ENCODE measurements around the gene CYP4F3. TPM values are rescaled to one million over a fixed set of nuclear protein-coding genes. Genes with fewer than 3 reads are reported as not detected.
"Not testable (repeated sequence)": the region's sequence is repeated elsewhere in the genome, so short reads cannot be mapped to it uniquely, and the experiment has no call there.

CYP4F3 gene, protein sequence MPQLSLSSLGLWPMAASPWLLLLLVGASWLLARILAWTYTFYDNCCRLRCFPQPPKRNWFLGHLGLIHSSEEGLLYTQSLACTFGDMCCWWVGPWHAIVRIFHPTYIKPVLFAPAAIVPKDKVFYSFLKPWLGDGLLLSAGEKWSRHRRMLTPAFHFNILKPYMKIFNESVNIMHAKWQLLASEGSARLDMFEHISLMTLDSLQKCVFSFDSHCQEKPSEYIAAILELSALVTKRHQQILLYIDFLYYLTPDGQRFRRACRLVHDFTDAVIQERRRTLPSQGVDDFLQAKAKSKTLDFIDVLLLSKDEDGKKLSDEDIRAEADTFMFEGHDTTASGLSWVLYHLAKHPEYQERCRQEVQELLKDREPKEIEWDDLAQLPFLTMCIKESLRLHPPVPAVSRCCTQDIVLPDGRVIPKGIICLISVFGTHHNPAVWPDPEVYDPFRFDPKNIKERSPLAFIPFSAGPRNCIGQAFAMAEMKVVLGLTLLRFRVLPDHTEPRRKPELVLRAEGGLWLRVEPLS
- total RNA-seq (ENCODE audit: insufficient read depth, low replicate concordance), result 0.96 TPM

DNA sequence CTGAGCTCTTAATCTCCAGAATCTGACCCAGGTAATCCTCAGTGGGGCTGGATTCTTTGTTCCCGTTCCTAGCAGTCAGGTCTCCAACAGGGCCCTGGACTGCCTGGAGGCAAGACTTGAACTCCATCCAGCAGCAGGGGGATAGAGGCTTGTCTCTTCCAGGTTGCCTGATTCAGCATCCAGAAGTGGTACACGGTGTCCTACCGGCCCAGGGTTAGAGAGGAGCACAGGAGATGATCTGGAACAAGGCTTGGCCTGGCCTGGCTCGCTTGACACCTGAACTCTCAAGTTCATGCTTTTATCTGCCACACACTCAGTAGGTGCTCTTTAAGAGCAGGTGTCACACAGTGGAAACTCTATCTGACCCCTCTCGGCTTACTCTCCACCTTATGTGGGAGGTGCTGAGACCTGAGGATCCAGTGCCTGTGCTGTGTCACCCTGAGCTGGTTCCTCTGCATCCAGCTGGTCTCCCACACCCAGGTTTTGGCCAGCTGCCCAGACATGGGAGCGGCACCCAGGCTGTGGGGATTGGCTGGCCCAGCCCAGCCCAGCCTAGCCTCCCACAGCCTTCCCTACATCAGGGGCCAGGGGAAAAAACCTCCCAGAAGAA is at the start of gene CYP4F3:
Gene CYP4F3, plus strand, starts transcription at position 604 of the 610 bp plus-strand sequence. CDS start 519 bp downstream, outside the sequence.
- DNase-seq (ENCODE audit: low spot score), result peak; percentile 57

GRCh38 chr19:15591796-15592195 is 48.9 kb upstream of the CYP4F3 start:
- no peak for DNase-seq (ENCODE audit: low spot score)

DNA sequence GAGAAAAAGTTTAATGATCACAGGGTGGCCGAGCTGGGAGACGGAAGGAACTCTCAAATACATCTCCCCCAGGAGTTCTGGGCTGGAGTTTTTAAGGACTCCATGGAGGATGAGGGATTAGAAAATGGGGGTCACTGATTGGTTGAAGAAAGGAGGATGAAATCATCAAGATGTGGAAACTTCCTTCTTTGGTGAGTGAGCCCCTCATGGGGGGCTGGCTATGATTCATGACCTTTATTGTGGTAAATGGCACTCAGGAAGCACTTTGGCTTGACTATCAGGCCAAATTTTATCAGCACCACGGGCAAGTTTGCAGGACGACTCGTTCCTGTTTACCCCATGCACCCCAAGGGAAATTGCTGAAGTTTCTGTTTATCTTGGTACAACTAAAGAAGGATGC is 48.2 kb upstream of the CYP4F3 start:
- not testable (repeated sequence) for DNase-seq (ENCODE audit: low spot score)

DNA sequence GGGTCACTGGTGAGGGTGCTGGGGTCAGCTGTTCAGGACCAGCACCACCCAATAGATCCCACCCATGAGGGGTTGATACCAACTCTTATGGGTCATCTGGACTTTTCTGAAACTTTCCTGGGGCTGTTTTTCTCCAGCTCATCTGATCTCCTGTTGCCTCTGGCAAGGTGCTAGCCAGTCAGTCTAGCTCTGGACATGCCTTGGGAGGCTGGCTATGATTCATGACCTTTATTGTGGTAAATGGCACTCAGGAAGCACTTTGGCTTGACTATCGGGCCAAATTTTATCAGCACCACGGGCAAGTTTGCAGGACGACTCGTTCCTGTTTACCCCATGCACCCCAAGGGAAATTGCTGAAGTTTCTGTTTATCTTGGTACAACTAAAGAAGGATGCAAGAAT is 46.9 kb upstream of the CYP4F3 start:
- DNase-seq (ENCODE audit: low spot score), result not testable (repeated sequence)

- no peak for DNase-seq (ENCODE audit: low spot score)
Measured at GRCh38 chr19:15595069-15595468, 45.6 kb upstream of the CYP4F3 start.

- not testable (repeated sequence) for DNase-seq (ENCODE audit: low spot score)
Measured at GRCh38 chr19:15607978-15608925, 32.4 kb upstream of the CYP4F3 start.

- no peak for DNase-seq (ENCODE audit: low spot score)
Measured at GRCh38 chr19:15609261-15609660, 31.4 kb upstream of the CYP4F3 start.

DNA sequence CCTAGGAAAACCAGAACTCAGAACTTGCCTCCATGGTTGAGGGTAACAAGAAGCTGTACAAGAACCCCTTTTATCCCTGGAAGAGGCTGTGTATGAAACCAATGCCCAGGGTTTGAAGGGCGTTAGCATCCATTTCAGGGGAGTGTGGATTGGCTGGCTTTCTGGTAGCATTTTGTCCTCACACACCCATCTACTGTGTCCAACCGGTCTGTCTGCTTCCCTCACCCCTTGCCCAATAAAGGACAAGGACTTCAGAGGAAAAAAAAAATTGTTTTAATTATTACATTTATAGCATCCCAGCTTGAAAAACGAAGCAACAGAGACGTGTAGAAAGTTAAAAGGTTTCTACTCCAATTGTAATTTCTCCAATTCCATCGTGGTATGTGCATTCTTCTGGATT is 28.4 kb upstream of the CYP4F3 start:
- DNase-seq (ENCODE audit: low spot score), result no peak

- DNase-seq (ENCODE audit: low spot score), result no peak
Measured at GRCh38 chr19:15613338-15613737, 27.4 kb upstream of the CYP4F3 start.

- DNase-seq (ENCODE audit: low spot score), result no peak
Measured at GRCh38 chr19:15614507-15615379, 26.0 kb upstream of the CYP4F3 start, which contains the start of gene CYP4F8. TSS of gene CYP4F8 (plus strand) at chr19:15615218. CDS start at chr19:15615617, 399 bp downstream.

- no peak for DNase-seq (ENCODE audit: low spot score)
Measured at GRCh38 chr19:15615526-15615925, 25.2 kb upstream of the CYP4F3 start.

DNA sequence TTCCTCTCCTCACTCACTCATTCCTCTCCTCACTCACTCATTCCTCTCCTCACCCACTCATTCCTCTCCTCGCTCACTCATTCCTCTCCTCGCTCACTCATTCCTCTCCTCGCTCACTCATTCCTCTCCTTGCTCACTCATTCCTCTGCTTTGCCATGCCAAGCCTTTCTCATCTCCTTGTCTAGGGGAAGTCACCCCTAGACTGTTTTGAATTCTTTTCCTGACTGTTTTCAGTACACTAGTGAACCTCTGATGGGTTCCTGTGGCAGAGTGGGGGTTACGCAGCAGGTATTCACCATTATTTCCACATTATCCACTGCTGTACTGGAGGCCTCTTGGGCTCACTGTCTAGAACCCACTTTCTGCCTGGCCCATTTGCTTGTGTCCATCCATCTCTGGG is 24.5 kb upstream of the CYP4F3 start:
- DNase-seq (ENCODE audit: low spot score), result no peak

DNA sequence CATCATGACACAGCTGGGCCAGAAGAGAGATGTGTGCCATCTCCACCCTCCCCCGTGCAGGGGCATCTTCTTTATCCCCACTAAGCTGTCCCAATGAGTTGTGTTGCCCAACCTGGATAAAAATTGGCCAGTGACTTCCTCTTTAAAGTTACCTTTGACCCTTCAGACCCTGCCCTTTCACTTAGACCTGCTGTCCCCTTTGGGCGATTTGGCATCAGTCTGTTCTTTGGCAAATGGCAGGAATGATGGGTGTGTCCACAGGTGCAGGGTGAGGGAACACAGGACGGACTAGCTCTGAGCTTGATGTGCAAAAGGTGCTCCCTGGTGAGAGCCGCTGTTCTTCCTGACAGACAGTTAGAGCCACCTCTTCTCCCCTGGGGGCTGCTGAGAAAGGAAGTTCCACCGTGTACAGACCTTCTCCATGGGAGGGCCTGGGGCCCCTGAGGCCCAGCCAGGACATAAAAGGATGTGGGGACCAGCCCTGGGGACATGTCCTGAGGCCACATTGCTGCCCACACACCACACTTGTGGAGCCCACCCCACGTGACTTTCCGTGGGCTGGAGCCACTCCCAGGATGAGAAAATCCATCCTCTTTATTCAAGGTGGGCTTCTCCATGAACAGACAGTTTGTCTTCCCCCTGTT is 23.9 kb upstream of the CYP4F3 start:
- DNase-seq (ENCODE audit: low spot score), result no peak

GRCh38 chr19:15618321-15618720 is 22.4 kb upstream of the CYP4F3 start:
- no peak for DNase-seq (ENCODE audit: low spot score)

- DNase-seq (ENCODE audit: low spot score), result no peak
Measured at GRCh38 chr19:15621801-15622200, 18.9 kb upstream of the CYP4F3 start.

GRCh38 chr19:15622991-15623390 is 17.7 kb upstream of the CYP4F3 start:
- DNase-seq (ENCODE audit: low spot score), result no peak

GRCh38 chr19:15623711-15624318 is 16.9 kb upstream of the CYP4F3 start:
- peak; percentile 14 for DNase-seq (ENCODE audit: low spot score)

DNA sequence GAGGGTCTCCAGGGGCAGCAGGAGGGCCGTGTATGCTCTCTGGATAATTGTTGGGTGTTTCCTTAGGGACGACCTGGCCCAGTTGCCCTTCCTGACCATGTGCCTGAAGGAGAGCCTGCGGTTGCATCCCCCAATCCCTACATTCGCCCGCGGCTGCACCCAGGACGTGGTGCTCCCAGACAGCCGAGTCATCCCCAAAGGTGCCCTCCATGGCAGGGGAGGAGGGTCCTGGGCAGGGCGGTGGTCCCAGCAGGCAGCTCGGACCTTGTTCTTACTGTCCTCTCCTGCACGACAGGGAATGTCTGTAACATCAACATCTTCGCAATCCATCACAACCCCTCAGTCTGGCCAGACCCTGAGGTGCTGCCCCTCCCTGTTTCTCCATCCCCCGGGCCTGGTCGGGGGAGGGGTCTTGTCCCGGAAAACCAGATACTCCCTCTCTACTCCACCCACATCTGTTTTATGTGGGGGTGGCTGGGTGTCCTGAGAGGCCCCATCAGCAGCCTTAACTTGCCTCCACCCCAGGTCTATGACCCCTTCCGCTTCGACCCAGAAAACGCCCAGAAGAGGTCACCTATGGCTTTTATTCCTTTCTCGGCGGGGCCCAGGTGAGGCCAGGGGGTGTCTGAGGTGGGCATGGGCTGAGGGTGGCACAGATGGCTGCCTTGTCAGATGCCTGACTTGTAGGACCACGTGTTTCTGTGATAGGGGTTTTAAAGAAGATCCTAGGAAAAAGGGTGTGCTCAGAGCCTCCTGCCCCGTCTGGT is 12.3 kb upstream of the CYP4F3 start:
- no peak for DNase-seq (ENCODE audit: low spot score)

All from umbilical cord (tissue), 2 donors.